HG03565 (cell line): ENCODE results near the gene PDP2.
"Not testable (repeated sequence)": the region's sequence is repeated elsewhere in the genome, so short reads cannot be mapped to it uniquely, and the experiment has no call there.

Source experiments
- ATAC-seq: cut with Tn5 transposase; IDR thresholded peaks from one replicate; pipeline ENCODE4 v1.9.1; 2021; ENCODE audit warnings: mild to moderate bottlenecking, moderate library complexity; ENCODE audit not compliant: unreplicated experiment

The PDP2 gene

GRCh38 chr16:66851166-66851964, 28.9 kb upstream of the PDP2 start:
- ATAC-seq = no peak

GRCh38 chr16:66853261-66854139, 26.8 kb upstream of the PDP2 start:
- no peak for ATAC-seq

DNA sequence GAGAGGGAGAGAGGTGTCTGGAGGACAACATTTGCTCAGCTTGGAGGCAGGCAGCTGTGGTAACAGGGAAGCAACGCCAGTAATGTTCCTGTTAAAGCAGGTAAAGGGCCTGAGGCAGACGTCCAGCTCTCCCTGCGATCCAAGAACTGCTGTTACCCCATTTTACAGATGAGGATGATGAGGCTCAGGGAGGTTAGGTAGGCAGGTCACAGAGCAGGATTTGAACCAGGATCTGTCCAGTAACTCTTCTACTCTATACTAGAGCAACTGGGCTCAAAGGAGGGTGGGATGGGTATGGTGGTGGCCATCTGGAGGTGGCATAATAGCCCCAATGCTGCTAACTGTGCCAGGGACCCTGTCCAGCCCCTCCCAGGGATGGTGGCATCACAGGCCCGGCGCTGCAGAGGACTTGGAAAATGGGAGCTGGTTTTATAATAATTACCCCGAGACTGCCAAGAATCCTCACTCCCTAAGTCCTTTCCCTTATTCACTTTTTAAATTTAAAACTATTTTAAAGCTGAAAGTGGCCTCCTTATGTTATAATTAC, 24.1 kb upstream of the PDP2 start:
- ATAC-seq = no peak

DNA sequence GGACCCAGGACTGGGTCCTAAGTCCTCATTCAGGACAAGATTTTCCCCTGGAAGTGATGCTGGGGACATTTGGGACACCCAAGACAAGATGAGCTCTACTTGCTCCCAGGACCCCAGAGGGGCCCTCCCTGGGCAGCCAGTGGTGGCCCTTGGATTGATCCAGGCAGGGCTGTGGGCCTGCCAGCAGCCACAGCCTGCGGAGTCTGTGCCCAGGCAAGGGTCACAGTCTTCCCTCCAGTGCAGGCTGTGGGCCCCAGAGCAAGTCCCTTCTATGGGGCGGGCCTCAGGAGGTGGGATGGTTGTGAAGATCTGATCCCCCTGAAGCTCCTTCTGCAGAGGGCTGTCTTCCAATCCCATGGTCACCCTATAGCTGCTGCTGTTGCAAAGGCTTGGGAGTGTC, 23.5 kb upstream of the PDP2 start:
- no peak for ATAC-seq

DNA sequence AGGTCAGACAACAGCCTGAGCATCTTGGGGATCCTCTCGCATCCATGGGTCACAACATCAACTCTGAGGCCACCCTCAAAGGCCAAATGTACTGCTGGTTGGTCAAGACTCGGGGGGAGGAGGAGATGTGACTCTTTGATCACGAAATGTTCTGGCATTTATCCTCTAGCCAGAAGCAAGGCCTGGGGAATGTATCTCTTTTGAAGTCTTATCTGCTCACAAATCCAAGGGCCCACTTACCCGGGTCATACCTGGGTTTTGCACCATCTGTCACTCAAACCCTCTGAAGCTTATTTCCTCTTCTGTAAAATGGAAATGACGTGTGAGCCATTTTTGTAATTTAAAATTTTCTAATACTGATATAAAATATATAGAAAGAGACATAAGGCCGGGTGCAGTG, 22.9 kb upstream of the PDP2 start:
- no peak for ATAC-seq

DNA sequence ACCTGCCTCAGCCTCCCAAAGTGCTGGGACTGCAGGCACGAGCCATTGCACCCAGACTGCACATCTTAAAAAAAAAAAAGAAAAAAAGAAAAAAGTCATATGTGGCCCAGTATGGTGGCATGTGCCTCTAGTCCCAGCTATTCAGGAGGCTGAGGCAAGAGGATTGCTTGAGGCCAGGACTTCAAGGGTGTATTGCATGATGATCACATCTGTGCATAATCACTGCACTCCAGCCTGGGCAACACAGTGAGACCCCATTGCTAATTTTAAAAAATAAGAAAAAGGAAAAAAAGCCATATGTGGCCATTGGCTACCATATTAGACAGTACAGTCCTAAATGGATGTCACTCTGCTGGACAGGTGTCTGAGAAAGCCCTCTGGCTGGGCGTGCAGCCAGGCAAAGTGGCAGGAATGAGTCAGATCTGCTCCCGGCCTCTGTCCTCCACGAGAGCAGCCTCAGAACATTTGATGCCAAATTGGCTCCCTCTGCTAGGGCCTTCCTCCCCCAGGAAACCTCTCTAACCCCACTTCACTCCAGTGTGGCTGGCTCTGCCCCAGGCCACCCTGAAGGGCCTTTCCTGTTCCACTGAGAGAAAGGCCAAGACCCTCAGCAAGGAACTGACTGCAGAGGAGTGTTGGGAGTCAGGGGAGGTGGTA, 21.4 kb upstream of the PDP2 start:
- ATAC-seq = no peak

GRCh38 chr16:66859397-66860068, 20.8 kb upstream of the PDP2 start:
- no peak for ATAC-seq

- no peak for ATAC-seq
Observed at GRCh38 chr16:66862023-66862520, 18.2 kb upstream of the PDP2 start.

DNA sequence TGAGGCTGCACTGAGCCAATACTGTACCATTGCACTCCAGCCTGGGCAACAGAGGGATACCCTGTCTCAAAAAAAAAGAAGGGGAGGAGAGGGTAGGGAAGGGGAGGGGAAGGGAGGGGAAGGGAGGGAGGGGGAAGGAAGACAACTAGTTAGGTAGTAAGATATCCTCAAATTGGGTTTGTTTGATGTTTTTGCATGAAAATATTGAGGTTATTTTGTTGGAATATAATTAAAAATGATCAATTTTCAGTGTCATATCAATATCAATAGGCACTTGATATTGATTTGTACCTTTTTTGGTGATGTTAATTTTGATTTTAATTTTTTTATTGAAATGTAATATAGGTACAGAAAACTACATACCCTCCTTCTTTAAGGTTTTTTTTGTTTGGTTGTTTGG, 16.6 kb upstream of the PDP2 start:
- ATAC-seq = no peak

DNA sequence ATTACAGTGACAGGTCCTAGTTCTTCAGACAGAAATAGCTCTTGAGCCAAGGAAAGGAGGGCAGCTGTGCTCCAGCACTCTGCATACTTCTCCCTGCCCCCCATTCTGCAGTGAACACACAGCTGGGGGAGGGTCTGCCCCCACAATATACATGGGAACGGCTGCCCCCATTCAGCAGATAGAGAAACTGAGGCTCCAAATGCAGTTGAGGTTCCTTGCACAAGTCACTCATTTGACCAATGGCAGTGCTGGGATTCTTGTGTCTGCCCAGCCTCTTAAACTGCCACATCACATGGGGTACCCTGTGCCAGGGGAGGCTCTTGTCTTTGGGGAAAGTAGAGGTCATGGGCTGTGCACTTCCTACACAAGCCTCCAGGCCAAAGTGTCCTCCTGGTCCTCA, 10.9 kb upstream of the PDP2 start:
- no peak for ATAC-seq

- ATAC-seq = not testable (repeated sequence)
Observed at GRCh38 chr16:66871363-66871762, 9.0 kb upstream of the PDP2 start.

GRCh38 chr16:66871840-66872239, 8.5 kb upstream of the PDP2 start:
- ATAC-seq = no peak

DNA sequence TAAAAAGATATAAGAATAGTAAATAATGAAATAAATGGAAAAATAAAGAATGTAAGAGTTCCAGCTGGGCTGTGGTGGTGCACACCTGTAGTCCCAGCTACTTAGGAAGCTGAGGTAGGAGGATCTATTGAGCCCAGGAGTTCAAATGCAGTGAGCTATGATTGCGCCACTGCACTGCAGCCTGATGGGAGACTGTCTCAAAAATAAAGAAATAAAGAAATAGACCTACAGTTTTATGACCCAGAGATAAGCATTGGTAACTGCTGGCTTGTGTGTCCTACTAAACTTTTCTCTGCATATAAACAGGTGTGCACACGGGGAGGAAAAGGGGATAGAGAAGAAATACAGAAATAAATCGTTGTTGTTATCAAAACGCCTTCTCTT, 7.8 kb upstream of the PDP2 start:
- ATAC-seq = no peak

DNA sequence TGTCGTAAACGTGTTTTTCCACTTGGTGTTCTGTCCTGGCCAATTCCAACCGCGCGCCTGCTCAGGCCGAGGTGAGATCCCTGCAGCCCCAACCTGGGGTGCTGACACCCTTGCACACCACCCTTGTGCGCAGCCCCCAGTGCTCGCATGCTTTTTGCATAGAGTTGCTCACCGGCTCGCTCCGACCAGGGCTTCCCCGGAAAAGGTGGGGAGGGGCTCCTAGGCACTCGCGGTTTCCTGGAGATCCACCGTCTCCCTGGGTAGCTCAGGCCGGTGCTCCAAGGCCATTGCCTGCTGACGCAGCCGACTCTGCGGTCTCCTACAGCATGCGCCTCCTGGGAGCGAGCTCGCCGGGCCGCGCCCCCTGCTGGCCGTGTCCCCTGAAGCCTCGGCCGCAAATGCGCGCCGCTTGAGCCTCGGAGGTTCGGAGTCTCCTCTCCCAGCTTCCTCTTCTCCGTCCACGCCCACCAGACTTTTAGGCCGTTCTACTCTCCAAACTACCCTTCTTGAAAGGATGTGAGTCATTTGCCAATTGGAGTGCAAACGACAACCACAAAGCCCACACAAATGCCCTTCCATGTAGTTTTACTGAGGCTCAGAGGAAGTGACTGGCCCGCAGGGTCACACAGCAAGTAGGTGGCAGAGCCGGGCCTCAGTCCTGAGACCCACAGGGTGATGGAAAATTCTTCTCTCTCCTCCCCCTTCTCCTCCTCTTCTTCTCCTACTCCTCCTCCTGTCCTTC, 7.2 kb upstream of the PDP2 start:
- ATAC-seq = peak; percentile 80

GRCh38 chr16:66873685-66874055, 6.6 kb upstream of the PDP2 start:
- ATAC-seq = no peak

DNA sequence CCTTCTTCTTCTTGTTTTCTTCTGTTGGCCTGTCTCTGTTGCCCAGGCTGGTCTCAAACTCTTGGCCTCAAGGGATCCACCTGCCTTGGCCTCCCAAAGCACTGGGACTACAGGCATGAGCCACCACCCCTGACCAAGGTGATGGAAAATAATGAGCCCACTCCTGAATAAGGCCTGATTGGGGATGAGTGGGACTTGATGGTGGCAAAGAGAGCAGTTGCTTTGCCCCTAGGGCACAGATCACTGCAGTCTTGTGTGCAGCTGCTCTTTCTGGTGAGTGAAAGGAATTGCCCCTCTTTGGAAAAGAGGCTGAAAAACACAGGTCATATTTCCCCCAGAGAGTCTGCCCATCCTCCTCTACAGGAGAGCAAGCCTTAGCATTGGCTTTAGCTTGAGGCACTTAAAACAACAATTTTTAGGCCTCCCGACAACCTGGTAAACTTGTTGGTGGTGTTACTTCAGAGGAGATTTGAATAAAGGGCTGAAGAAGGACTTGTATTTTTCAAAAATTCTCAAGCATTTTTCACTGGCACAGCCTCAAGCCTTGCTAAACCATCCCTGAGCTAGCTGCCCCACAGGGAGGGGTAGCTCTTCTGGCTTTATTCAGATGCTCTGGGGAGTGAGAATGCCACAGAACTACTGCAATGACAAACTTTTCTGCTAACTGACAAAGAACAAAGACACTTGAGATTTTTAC, 6.1 kb upstream of the PDP2 start:
- ATAC-seq = no peak

GRCh38 chr16:66878067-66878466, 2.2 kb upstream of the PDP2 start:
- no peak for ATAC-seq

DNA sequence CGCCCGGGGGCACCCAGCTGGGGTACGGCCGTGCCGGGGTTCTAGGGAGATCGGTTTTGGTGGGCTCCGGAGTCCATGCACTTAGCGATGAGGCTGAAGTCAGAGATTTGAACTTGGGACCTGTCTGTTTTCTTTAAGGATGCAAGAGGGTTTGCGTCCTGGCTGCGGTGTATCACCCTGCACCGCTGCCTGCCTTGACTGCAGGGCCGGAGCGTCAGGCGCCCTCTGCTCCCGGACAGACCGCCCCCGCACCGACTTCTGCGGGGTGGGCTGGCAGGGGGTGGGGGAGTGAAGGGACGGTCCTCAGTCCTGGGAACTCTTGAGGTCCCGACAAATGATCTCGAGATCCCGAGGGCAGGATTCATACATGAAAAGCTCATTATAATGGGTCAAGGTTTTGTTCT, 701 bp downstream of the PDP2 start:
- ATAC-seq = no peak

GRCh38 chr16:66881560-66881959, 1.2 kb downstream of the PDP2 start:
- no peak for ATAC-seq
